Duodenal mucosa (tissue), 2 donors: Measurements from ENCODE around the gene SPEM2.

ENCODE experiments used
- H3K27ac ChIP-seq: one replicate; pipeline ENCODE4 v1.7.0; 2013; ENCODE audit warnings: low read depth, low read length
- H3K27me3 ChIP-seq, 2 donors: one replicate each; pipeline ENCODE4 v1.7.0; 2013; ENCODE audit warnings: low read length in 2 of 2, control low read depth in 1 of 2; ENCODE audit not compliant: insufficient read depth in 2 of 2, control insufficient read depth in 1 of 2
- H3K36me3 ChIP-seq, 2 donors: one replicate each; pipeline ENCODE4 v1.7.0; 2013; ENCODE audit warnings: low read length in 2 of 2, control low read depth in 1 of 2; ENCODE audit not compliant: insufficient read depth in 2 of 2, control insufficient read depth in 1 of 2
- H3K4me1 ChIP-seq, 2 donors: one replicate each; pipeline ENCODE4 v1.7.0; 2013; ENCODE audit warnings: low read length in 2 of 2, control low read depth in 1 of 2; ENCODE audit not compliant: insufficient read depth in 2 of 2, control insufficient read depth in 1 of 2
- H3K4me3 ChIP-seq, 2 donors: one replicate each; pipeline ENCODE4 v1.7.0; 2013; ENCODE audit warnings: low read length in 2 of 2, low read depth in 1 of 2
- H3K9ac ChIP-seq, 2 donors: one replicate each; pipeline ENCODE4 v1.7.0; 2013; ENCODE audit warnings: low read length in 2 of 2, low read depth in 1 of 2
- H3K9me3 ChIP-seq, 2 donors: one replicate each; pipeline ENCODE4 v1.7.0; 2013; ENCODE audit warnings: low read length in 2 of 2, control low read depth in 1 of 2; ENCODE audit not compliant: control insufficient read depth in 1 of 2

Gene SPEM2

DNA sequence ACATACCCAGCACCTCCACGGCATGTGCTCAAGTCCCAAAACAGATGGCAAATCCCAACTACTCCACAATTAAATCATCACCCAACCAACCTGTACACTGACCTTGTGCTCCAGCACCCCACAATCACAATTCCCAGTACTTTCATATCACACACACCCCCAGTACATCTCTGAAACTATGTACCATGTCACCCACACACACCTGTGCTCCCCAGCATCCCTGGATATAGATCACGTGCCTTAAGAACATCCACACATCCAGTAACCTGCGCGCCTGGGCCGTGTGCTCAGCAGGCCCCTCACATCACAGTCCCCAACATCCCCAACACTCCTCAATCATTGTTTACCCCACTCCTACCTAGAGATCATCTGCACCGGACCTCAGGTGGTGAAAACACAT is 15.7 kb upstream of the SPEM2 start:
- Histone ChIP-seq H3K9me3 (no peaks in the 10 kb centered on the region), H3K27ac (no peak overlapping the region), H3K9ac (no peak overlapping the region), H3K4me3 (no peak overlapping the region), H3K36me3 (no peaks in the 10 kb centered on the region), H3K4me1 (peaks cover 0 to 5% of the 10 kb centered on the region in 2 donors), H3K27me3 (peaks cover 4 to 12% of the 10 kb centered on the region in 2 donors)

DNA sequence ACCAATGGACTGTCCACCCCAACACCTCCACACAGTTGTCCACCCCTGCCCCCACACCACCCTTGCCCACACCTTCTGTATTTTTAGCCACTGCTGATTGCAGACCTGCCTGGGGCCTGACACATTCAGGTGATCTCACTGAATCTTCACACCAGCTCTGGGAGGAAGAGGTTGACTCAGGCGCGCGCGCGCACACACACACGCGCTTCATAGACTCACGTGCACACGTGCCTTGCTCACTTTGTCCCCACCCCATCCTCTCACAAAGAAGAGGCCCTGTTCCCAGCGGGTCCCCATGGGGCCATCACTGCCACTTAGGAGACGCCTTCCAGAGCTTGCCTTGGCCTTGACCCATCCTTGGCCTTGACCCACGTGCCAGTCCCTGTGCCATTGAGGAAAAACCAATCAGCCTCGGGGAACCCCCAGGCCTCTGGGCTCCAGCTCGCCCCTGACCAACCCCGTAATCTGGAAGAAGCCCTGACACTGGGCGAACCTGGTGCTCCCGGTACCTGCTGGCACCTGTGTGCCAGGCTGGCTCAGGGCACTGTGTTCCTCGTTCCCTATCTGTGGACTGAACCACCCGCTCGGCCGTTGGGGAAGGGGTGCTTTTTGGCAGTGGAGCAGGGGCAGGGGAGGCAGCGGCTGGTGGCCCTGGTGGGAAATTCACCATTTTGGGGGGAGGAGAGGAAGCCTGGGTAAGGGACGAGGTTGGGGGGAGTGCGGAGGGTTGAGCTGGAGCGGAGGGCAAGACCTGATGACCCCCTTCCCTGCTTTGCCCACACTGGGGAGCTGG is 14.6 kb upstream of the SPEM2 start:
- peaks cover 4 to 8% of the 10 kb centered on the region in 2 donors for H3K27me3 ChIP-seq
- H3K4me1 ChIP-seq = peaks cover 0 to 5% of the 10 kb centered on the region in 2 donors
- H3K9me3 ChIP-seq = no peaks in the 10 kb centered on the region
- no peak overlapping the region for H3K27ac ChIP-seq
- H3K4me3 ChIP-seq = no peak overlapping the region
- no peak overlapping the region for H3K9ac ChIP-seq
- H3K36me3 ChIP-seq = no peaks in the 10 kb centered on the region

DNA sequence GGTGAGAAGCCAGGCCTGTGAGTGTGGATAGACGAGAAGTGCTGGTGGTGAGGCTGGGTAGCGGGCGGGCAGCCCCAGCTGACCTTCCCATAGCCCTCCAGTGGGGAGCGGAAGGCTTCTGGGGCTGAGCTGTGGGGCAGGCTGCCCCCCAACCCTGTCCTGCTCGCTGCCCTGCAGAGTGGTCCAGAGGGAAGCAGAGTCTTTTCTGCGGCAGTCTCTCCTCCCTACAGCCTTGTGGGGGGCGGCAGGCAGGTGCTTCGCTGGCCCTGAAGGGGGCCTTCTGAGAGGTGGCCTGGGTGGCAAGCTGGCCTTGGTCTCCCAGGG is 14.0 kb upstream of the SPEM2 start:
- Histone ChIP-seq H3K9ac (no peak overlapping the region), H3K4me1 (peaks cover 0 to 5% of the 10 kb centered on the region in 2 donors), H3K4me3 (no peak overlapping the region), H3K36me3 (no peaks in the 10 kb centered on the region), H3K27ac (no peak overlapping the region), H3K27me3 (peaks cover 3 to 4% of the 10 kb centered on the region in 2 donors), H3K9me3 (no peaks in the 10 kb centered on the region)

DNA sequence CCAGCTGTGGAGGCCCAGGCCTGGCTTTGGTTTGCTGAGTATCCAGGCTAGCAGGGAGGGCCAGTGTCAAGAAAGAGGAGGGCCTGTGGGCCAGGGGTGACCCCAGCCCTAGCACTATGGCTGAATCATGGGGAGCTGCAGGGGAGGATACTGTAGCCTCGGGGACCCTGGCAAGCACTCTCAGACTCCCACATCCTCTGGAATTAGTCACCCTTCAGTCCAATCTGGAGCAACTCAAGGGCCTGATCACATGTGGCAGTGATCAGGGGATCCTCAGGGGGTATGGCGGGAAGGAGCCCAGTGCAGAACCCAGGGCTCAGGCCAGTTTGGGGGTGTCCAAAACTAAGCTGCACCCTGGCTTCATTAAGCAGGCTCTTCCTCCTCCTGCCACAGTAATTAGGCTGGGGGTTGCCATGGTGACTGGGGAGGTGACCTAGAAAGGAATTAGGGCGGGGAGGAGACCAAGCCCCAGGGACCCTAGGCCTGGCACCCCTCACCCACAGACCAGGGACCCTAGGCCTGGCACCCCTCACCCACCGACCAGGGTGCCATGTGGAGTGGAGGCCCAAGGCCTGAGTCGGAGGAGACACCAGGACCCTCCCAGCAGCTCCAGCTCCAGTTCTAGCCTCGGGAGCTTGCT is 11.9 kb upstream of the SPEM2 start:
- Histone ChIP-seq H3K4me3 (no peak overlapping the region), H3K27me3 (peaks cover 0 to 4% of the 10 kb centered on the region in 2 donors), H3K36me3 (no peaks in the 10 kb centered on the region), H3K9ac (no peak overlapping the region), H3K27ac (no peak overlapping the region), H3K9me3 (no peaks in the 10 kb centered on the region), H3K4me1 (peaks cover 0 to 4% of the 10 kb centered on the region in 2 donors)

DNA sequence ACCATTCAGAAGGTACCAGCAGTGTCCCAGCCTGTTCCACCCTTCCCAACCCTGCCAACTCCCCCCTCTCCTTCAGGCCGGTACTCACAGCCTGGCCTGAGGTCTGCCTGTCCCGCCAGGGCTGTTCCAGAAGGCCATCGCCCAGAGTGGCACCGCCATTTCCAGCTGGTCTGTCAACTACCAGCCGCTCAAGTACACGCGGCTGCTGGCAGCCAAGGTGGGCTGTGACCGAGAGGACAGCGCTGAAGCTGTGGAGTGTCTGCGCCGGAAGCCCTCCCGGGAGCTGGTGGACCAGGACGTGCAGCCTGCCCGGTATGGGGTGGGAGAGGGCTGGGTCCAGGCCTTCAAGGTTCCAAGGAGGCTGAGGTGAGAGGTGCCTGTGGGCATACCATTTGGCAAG is 10.6 kb upstream of the SPEM2 start:
- H3K9me3 ChIP-seq = no peaks in the 10 kb centered on the region
- no peaks in the 10 kb centered on the region for H3K4me1 ChIP-seq
- no peak overlapping the region for H3K27ac ChIP-seq
- H3K36me3 ChIP-seq = no peaks in the 10 kb centered on the region
- H3K4me3 ChIP-seq = no peak overlapping the region
- H3K9ac ChIP-seq = no peak overlapping the region
- no peaks in the 10 kb centered on the region for H3K27me3 ChIP-seq

DNA sequence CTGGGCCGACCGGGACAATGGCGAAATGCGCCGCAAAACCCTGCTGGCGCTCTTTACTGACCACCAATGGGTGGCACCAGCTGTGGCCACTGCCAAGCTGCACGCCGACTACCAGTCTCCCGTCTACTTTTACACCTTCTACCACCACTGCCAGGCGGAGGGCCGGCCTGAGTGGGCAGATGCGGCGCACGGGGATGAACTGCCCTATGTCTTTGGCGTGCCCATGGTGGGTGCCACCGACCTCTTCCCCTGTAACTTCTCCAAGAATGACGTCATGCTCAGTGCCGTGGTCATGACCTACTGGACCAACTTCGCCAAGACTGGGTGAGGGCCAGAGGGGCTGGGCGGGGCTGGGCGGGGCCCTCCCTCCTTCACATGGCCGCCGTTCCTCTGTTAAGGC is 9.6 kb upstream of the SPEM2 start:
- Histone ChIP-seq H3K9me3 (no peaks in the 10 kb centered on the region), H3K27ac (no peak overlapping the region), H3K9ac (no peak overlapping the region), H3K4me1 (no peaks in the 10 kb centered on the region), H3K4me3 (no peak overlapping the region), H3K27me3 (no peaks in the 10 kb centered on the region), H3K36me3 (no peaks in the 10 kb centered on the region)

DNA sequence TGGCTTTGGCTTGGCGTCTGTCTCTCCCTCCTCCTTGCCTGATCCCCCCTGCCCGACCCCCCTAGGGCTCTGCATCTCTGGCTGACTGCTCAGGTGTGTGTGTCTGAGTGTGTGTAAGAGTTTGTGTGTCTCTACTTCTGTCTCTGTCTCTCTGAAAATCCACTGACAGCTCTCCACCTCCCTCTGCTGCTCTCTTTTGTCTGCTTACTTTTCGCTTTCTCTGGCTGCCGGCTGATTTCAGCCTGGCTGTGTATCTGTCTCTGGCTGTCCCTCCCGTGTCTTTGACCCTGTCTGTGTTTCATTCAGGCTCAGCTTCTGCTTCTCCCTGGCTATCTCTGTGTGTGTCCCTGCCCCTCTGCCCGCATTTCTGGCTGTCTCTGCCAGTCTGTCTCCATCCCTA is 9.1 kb upstream of the SPEM2 start:
- Histone ChIP-seq H3K4me3 (no peak overlapping the region), H3K36me3 (no peaks in the 10 kb centered on the region), H3K27ac (no peak overlapping the region), H3K27me3 (no peaks in the 10 kb centered on the region), H3K9me3 (no peaks in the 10 kb centered on the region), H3K9ac (no peak overlapping the region), H3K4me1 (no peaks in the 10 kb centered on the region)

DNA sequence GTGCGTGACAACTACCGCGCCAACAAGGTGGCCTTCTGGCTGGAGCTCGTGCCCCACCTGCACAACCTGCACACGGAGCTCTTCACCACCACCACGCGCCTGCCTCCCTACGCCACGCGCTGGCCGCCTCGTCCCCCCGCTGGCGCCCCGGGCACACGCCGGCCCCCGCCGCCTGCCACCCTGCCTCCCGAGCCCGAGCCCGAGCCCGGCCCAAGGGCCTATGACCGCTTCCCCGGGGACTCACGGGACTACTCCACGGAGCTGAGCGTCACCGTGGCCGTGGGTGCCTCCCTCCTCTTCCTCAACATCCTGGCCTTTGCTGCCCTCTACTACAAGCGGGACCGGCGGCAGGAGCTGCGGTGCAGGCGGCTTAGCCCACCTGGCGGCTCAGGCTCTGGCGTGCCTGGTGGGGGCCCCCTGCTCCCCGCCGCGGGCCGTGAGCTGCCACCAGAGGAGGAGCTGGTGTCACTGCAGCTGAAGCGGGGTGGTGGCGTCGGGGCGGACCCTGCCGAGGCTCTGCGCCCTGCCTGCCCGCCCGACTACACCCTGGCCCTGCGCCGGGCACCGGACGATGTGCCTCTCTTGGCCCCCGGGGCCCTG is 8.3 kb upstream of the SPEM2 start:
- no peaks in the 10 kb centered on the region for H3K36me3 ChIP-seq
- H3K4me3 ChIP-seq = no peak overlapping the region
- no peaks in the 10 kb centered on the region for H3K27me3 ChIP-seq
- no peak overlapping the region for H3K9ac ChIP-seq
- H3K27ac ChIP-seq = no peak overlapping the region
- no peaks in the 10 kb centered on the region for H3K9me3 ChIP-seq
- H3K4me1 ChIP-seq = no peaks in the 10 kb centered on the region

DNA sequence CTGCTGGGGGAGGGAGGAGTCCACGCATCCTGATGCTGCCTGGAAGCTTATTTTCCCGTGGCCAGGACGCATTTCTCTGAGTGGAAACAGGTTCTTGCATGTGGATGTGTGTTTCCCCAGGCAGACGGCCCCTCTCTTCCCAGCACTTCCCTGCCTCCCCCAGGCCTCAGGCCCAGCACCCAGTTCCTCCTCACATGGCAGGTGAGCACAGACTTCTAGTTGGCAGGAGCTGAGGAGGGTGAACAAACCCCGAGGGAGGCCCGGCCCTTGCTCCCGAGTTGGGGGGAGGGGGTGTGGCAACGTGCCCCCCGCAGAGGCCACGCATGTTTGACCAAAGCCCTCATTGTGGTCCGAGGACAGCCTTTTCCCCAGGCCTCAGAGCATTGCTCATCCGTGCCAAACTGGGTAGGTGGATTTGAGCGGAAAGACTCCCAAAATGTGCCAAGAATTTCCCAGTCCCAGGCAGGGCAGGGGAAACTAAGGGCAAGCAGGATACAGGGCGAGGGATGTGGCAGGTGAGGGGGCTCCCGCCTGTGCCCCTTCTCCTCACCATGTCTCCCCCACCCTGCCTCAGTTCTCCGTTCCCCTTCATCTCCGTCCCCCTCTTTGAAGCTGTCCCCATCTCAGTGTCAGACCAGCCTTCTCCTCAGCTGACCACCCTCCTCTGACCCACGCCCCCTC is 6.8 kb upstream of the SPEM2 start:
- Histone ChIP-seq H3K36me3 (no peaks in the 10 kb centered on the region), H3K4me1 (no peaks in the 10 kb centered on the region), H3K9ac (no peak overlapping the region), H3K27me3 (peaks cover 0 to 1% of the 10 kb centered on the region in 2 donors), H3K4me3 (no peak overlapping the region), H3K9me3 (no peaks in the 10 kb centered on the region), H3K27ac (no peak overlapping the region)
